ENCODE data around the gene WDFY4. TPM values are rescaled to one million over a fixed set of nuclear protein-coding genes. Genes with fewer than 3 reads are reported as not detected.

The WDFY4 gene
- total RNA-seq, 4 donors from 2014 or later: 4.1 to 27.9 (median 9.0) TPM

DNA sequence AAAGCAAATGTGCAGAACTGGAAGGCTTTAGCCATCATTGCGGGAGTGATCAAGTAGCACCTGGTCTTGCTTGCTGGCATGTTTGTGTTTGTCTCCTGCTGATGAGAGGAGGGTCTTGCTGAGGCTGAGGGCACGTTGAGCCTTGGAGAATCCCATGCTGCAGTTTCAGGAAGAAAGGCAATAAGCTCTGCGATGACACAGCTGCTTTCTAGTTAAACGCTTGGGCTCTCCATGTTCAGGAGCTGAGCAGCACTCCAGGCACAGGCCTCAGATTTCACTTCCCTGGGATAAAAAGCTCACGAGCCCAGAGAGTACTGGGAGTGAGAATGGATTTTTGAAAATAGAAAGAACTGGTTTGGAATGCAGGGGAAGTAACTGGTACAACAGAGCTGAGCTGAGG is 154.2 kb downstream of the WDFY4 start:
- TF ChIP-seq, protein P1, sequence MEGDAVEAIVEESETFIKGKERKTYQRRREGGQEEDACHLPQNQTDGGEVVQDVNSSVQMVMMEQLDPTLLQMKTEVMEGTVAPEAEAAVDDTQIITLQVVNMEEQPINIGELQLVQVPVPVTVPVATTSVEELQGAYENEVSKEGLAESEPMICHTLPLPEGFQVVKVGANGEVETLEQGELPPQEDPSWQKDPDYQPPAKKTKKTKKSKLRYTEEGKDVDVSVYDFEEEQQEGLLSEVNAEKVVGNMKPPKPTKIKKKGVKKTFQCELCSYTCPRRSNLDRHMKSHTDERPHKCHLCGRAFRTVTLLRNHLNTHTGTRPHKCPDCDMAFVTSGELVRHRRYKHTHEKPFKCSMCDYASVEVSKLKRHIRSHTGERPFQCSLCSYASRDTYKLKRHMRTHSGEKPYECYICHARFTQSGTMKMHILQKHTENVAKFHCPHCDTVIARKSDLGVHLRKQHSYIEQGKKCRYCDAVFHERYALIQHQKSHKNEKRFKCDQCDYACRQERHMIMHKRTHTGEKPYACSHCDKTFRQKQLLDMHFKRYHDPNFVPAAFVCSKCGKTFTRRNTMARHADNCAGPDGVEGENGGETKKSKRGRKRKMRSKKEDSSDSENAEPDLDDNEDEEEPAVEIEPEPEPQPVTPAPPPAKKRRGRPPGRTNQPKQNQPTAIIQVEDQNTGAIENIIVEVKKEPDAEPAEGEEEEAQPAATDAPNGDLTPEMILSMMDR (IDR thresholded peaks at IDR 0.05; ENCODE audit: low read depth): no peak

DNA sequence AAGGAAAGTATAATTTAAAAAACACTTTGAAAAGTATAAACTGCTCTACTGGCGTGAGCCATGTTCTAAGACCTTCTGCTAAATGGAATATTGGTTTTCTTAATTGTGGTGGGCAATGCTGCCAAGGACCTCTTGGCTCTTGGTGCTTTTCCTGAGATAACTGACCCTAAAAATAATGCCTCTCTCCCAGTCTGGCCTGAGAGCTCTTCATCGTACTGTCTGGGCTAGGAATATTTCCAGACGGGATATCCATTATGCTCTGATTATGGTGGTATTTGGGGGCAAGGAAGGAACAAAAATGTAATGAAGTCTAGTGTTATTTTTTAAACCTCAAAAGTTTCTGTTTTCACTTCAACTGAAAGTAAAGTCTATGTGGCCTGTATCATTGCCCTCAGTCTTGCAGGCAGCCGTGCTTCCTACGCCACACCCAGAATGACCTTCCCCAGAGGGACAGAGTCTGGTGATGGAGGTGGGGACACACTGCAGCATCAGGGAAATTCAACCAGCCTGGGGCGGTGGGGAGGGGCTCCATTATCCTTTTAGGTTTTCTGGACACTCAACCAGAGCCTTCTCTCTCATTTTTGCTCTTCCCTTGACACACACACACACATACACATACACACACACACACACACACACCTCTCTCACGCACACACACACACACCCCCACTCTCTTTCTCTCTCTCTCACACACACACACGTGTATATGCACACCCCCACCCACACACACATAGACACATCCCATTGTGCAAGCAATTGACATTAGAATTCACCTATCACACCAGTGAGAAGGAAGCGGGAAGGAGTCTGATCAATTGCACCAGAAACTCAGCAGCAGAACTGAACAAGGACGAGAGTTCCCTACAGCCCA is 155.4 kb downstream of the WDFY4 start:
- TF ChIP-seq, protein P1 (IDR thresholded peaks at IDR 0.05; ENCODE audit: low read depth): no peak

DNA sequence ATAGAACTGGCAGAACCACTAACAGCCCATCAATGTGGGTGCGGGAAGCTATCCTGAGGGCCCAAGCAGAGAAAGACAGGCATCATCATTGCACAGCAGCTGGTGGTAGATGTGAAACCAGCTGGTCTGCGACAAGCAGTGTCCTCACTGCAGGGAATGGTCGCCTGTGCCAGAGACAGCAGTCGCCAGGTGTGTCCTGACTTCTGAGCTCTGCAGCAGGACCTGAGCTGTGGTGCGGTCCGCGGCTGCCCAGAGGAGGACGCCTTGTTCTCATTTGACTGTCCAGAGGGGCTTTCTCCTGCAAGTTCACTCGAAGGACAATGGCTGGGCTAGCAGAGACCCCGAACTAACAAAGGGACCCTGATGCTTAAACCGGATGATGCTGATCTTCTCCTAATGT is 157.6 kb downstream of the WDFY4 start:
- TF ChIP-seq, protein P1 (IDR thresholded peaks at IDR 0.05; ENCODE audit: low read depth): no peak

DNA sequence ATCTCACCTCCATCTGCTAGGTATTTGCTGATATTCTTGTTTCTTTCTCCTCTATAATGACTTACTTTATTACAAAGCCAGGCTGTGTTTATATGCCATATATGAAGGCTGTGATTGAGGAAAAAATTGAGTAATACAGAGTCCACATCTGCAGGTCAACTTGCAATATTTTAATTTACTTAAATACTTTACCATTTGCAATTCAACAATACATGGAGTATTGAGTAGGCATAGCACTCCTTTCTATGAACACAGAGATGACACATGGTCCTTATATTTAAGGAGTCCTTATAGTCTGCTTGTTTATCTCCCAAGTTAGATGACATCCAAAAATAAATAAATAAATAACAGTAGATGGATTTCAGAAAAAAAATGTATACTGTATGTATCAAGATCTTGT is 158.5 kb downstream of the WDFY4 start:
- TF ChIP-seq, protein P1 (IDR thresholded peaks at IDR 0.05; ENCODE audit: low read depth): no peak

DNA sequence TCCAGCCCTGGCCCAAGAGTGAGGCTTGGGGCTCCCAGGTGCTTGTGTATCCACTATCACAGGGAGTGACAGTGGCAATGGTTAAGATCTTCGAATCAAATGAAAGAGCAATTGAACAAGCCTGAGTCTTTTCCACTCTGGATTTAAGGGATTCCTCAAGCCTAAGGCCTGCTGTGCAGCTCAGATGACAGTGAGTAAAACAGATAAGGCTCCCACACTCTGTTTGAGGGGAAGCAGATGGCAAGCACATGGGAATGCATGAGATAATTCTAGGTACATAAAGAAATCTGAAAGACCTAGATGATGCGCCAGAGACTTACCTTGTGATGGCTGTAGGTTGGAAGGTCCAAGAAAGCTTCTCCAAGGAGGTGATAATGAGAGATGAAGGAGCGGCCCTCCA is 159.9 kb downstream of the WDFY4 start:
- TF ChIP-seq, protein P1 (IDR thresholded peaks at IDR 0.05; ENCODE audit: low read depth): no peak

DNA sequence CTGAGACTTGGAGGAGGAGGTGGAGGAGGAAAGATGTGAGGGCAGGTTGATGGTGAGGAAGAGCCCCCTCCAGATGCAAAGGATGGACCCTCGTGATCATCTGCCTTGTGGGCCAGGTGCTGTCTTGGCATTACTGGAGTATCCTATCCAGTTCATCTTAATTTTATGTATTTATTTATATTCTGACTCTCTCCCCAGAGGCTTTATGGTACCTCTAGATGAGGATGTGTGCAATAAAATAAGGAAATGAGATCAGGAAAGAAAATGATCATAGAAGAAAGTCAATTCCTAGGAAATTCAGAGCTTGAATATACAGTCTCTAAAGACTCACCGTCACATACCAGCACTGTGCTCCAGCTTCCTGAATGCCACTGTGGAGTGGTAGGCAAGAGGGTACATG is 160.8 kb downstream of the WDFY4 start:
- TF ChIP-seq, protein P1 (IDR thresholded peaks at IDR 0.05; ENCODE audit: low read depth): no peak

DNA sequence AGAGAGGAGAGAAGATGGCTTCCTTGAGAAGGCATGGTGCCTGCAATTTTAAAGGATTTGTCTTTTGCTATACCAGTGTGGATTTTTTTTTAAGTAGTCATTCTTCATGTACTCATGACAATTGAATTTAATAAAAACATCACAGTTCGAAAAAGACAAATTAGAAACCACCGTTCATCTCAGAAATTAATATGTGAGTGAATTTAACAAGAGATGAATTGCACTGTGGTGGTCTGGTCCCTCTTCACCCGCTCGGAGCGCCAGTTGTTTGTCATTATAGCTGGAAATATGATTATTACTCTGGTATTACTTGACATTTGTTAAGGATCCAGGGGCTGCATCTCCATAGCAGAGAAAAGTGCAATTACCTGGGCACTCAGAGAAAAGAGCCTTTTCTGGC is 163.0 kb downstream of the WDFY4 start:
- TF ChIP-seq, protein P1 (IDR thresholded peaks at IDR 0.05; ENCODE audit: low read depth): no peak
